HUES48 (cell line): ENCODE data around the gene PKP3.

Experiments
- H3K27ac ChIP-seq: one replicate; pipeline ENCODE4 v1.7.0; 2013; ENCODE audit warnings: low read depth, low read length, inconsistent platforms
- H3K27me3 ChIP-seq: 2 replicates; pipeline ENCODE4 v1.6.1; 2013; ENCODE audit warnings: mild to moderate bottlenecking, low read length; ENCODE audit not compliant: control insufficient read depth, insufficient read depth
- H3K36me3 ChIP-seq: 2 replicates; pipeline ENCODE4 v1.6.1; 2013; ENCODE audit warnings: low read length; ENCODE audit not compliant: control insufficient read depth, insufficient read depth
- H3K4me1 ChIP-seq: 2 replicates; pipeline ENCODE4 v1.6.1; 2013; ENCODE audit warnings: mild to moderate bottlenecking, low read length; ENCODE audit not compliant: control insufficient read depth, insufficient read depth
- H3K4me3 ChIP-seq: 2 replicates; pipeline ENCODE4 v1.5.1; 2013; ENCODE audit warnings: mild to moderate bottlenecking, low read depth, low read length
- H3K9ac ChIP-seq: 2 replicates; pipeline ENCODE4 v1.6.1; 2013; ENCODE audit warnings: mild to moderate bottlenecking, low read depth, low read length, moderate library complexity
- H3K9me3 ChIP-seq: 2 replicates; pipeline ENCODE4 v1.6.1; 2013; ENCODE audit warnings: low read length; ENCODE audit not compliant: control insufficient read depth, insufficient read depth

The PKP3 gene

DNA sequence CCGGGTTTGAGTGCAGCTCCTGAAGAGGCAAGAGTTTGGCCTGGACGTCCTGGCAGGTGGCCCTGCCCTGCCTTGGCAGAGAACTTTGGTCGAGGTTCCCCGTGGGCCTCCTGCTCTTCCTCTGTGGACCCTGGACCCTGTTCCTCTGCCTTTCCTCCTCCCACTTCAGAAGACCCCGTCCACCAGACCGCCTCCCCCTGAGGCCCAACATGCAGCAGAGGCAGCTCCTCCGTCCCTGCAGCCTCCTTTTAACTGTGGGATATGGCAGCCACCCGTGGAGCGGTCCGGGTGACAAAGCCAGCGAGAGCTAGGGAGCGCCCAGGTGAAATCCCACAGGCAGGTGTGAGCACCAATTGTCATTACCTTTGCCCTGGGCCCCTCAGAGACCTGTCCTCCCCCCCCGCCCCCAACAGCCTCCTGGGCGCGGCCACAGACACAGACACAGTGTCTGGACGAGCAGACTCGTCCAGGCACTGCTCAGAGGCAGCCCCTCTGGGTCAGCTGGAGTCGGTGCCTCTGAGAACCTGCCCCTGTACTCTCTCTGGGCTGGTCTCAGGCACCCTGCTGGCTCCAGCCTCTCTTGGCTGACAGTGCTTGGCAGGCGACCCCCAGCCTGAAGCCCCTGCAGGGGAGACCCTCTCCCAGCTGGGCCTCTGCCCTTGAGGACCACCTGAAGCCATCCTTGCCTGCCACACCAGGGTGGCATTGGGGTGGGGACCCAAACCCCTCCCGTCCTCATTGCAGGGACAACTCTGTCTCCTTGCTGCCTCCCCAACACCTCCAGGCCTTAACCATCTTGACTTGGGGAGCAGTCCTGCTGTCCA is 52.0 kb downstream of the PKP3 start:
- no peak overlapping the region for H3K27ac ChIP-seq
- no peak overlapping the region for H3K9ac ChIP-seq
- no peaks in the 10 kb centered on the region for H3K9me3 ChIP-seq
- no peak overlapping the region for H3K4me3 ChIP-seq
- H3K4me1 ChIP-seq: peaks cover 3% of the 10 kb centered on the region; the same call in 1 of the 2 replicates
- H3K27me3 ChIP-seq: no peaks in the 10 kb centered on the region
- H3K36me3 ChIP-seq: no peaks in the 10 kb centered on the region

DNA sequence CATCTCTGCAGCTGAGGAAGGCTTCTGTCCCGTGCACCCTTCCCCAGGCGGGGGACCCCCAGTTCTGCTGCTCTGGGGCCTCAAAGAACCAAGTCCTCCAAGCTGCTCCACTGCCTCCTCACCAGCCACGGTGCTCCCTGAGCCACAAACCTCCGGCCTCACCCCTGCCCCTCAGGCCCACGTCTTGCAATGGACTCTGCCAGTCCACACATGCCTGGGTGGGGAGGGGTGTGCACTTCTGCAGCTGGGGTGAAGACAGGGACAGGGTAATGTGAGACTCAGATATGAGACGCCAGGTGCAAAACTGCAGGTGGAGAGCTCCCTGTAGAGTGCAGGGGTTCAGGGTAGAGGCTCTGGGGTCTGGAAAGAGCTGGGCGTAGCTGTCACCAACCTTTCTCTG is 52.9 kb downstream of the PKP3 start:
- no peak overlapping the region for H3K9ac ChIP-seq
- H3K27ac ChIP-seq: no peak overlapping the region
- peaks cover under 1% of the 10 kb centered on the region; the same call in 1 of the 2 replicates for H3K36me3 ChIP-seq
- peaks cover 9% of the 10 kb centered on the region; the same call in 1 of the 2 replicates for H3K4me1 ChIP-seq
- H3K27me3 ChIP-seq: no peaks in the 10 kb centered on the region
- H3K9me3 ChIP-seq: no peaks in the 10 kb centered on the region
- H3K4me3 ChIP-seq: no peak overlapping the region

GRCh38 chr11:447923-448731 is 54.1 kb downstream of the PKP3 start:
- H3K9me3 ChIP-seq: no peaks in the 10 kb centered on the region
- peak overlapping the region; percentile 56; the same call in 1 of the 2 replicates for H3K9ac ChIP-seq

DNA sequence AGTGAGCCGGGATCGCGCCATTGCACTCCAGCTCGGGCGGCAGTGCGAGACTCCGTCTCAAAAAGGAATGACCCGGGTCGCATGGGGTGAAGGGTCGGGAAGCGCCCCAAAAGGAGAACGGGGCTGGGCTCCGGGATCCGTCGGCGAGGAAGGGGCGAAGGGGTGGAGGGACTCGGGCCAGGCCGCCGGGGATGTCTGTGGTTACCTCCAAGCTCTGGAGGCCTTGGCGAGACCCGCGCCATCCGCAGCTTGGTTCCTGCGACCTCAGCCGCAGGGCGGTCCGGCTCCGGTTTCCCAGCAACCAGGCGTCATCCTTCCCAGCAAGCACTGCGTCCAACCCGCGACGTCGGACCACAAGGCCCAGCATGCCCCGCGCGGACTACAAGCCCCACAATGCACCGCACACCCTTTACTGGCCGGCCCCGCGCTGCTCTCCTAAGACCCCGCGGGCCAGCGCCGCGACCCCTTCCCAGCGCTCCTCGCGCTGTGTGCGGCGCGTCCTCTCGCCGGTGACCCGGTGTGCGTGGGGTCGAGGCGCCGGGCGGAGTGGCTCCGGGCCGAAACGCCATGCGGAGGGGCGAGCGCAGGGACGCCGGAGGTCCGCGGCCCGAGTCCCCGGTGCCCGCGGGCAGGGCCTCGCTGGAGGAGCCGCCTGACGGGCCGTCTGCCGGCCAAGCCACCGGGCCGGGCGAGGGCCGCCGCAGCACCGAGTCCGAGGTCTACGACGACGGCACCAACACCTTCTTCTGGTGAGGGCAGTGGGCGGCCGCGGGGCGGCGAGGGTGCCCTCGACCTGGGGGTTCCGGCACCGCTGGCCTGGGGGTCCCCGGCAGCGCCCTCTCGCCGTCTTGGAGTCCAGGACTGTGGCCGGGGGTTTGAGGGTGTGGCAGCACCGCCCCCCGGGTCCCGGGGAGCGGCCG is 56.1 kb downstream of the PKP3 start, which contains the start of gene PTDSS2:
Gene PTDSS2 (plus strand): TSS at position 391 of the 920 bp plus-strand sequence. CDS start 177 bp downstream, at position 568.
- H3K27ac ChIP-seq: peak within 1 kb of the TSS; percentile 86
- H3K9me3 ChIP-seq: no peaks in the 10 kb centered on the region
- H3K36me3 ChIP-seq: peaks cover 22% of the 10 kb centered on the region
- H3K27me3 ChIP-seq: no peaks in the 10 kb centered on the region
- peaks cover 14% of the 10 kb centered on the region; the same call in 1 of the 2 replicates for H3K4me1 ChIP-seq
- H3K9ac ChIP-seq: peak within 1 kb of the TSS; percentile 67
- peak within 1 kb of the TSS; percentile 93 for H3K4me3 ChIP-seq

More at GRCh38 chr11:447923-448731, 54.1 kb downstream of the PKP3 start:
- H3K4me3 ChIP-seq: peak overlapping the region; percentile 86
- peak overlapping the region; percentile 88 for H3K27ac ChIP-seq
- H3K4me1 ChIP-seq: peaks cover 9% of the 10 kb centered on the region; the same call in 1 of the 2 replicates
- H3K27me3 ChIP-seq: no peaks in the 10 kb centered on the region
- H3K36me3 ChIP-seq: peaks cover 12% of the 10 kb centered on the region

DNA sequence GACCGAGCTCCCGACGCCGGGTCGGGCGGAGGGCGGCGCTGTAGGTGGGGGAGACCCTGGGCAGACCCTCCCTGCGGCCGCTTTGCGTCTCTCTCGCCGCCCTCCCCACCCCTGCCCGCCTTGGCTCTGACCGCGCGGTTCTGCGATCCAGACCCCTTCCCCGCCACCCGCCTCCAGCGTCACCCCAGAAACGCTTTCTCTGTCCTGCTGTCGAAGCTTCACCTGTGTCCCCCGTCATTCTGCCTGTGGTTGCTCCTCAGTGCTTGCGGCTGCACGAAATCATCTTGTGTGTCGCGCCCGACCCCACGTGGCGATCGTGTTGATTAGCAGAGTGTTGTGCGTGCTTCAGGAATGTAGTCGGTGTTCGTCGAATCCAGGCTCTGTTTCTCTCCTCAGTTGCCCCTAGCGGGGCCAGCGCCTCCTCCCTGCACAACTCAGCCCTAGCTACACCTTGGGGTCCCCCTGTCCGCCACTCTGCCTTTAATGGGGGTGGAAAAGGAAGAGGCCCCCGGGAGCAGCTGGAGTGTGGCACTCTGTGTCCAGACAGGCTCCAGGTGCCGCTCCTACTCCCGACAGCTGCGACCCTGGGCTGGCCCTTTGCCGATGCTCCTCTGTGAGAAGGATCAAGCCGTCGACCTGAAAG is 56.9 kb downstream of the PKP3 start:
- H3K4me3 ChIP-seq: peak overlapping the region; percentile 93
- H3K4me1 ChIP-seq: peaks cover 22% of the 10 kb centered on the region; the same call in 1 of the 2 replicates
- H3K27ac ChIP-seq: no peak overlapping the region
- H3K27me3 ChIP-seq: no peaks in the 10 kb centered on the region
- peak overlapping the region; percentile 63 for H3K9ac ChIP-seq
- H3K9me3 ChIP-seq: no peaks in the 10 kb centered on the region
- peaks cover 22% of the 10 kb centered on the region for H3K36me3 ChIP-seq

DNA sequence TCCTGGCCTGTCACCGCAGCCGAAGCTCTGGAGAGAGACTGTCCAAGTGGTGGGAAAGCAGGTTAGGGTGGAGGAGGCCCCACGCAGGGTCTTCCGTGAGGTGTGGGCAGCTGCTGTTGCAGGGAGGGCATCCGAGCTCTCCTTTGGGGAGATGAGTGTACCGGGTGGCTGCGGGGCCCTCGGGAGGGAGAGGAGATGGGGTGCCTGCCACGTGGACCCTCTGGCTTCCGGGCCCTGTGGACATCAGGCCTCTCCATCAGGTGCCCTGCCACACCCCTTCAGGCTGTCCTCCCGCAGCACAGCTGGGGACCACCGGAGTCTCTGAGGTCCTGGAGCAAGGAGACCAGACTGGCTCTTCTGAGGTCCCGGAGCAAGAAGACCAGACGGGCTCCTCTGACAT is 57.7 kb downstream of the PKP3 start:
- peak overlapping the region; percentile 93; the same call in 1 of the 2 replicates for H3K4me3 ChIP-seq
- peaks cover 22% of the 10 kb centered on the region for H3K36me3 ChIP-seq
- no peaks in the 10 kb centered on the region for H3K27me3 ChIP-seq
- H3K9ac ChIP-seq: no peak overlapping the region
- H3K4me1 ChIP-seq: peaks cover 29% of the 10 kb centered on the region
- no peak overlapping the region for H3K27ac ChIP-seq
- no peaks in the 10 kb centered on the region for H3K9me3 ChIP-seq

DNA sequence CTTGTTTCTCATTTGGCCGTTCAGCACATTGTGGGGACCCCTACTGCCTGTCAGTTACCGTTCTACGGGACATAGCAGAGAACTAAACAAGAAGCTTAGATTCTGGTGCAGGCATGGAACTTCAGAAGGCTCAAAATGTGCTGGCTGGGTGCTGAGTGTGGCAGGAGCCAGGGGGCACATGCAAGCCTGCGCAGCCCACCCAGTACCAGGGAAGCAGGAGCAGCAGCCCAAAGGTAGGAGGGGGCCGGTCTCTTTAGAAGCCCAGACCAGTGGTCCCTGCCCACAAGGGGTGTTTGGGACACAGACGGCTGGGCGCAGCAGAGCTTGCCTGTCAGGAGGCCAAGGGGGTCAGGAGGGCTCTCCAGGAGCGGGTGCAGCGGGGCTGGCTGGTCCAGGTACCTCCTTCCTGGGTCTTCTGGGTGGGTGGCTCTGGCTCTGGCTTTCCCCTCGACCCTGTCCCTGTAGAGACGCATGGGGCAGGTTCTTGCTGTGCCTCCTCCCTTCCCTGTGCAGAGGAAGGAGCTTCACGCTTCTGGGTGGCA is 58.3 kb downstream of the PKP3 start:
- peaks cover 22% of the 10 kb centered on the region for H3K36me3 ChIP-seq
- H3K9ac ChIP-seq: no peak overlapping the region
- H3K4me3 ChIP-seq: no peak overlapping the region
- H3K27me3 ChIP-seq: no peaks in the 10 kb centered on the region
- H3K27ac ChIP-seq: no peak overlapping the region
- no peaks in the 10 kb centered on the region for H3K9me3 ChIP-seq
- peaks cover 34% of the 10 kb centered on the region for H3K4me1 ChIP-seq

GRCh38 chr11:452916-453527 is 59.0 kb downstream of the PKP3 start:
- H3K36me3 ChIP-seq: peaks cover 22% of the 10 kb centered on the region
- no peaks in the 10 kb centered on the region for H3K9me3 ChIP-seq
- no peaks in the 10 kb centered on the region for H3K27me3 ChIP-seq
- H3K4me3 ChIP-seq: no peak overlapping the region
- H3K9ac ChIP-seq: no peak overlapping the region
- H3K27ac ChIP-seq: no peak overlapping the region
- H3K4me1 ChIP-seq: peaks cover 39% of the 10 kb centered on the region

- Histone ChIP-seq H3K27me3 (no peaks in the 10 kb centered on the region), H3K4me3 (no peak overlapping the region), H3K27ac (no peak overlapping the region), H3K36me3 (peaks cover 23% of the 10 kb centered on the region), H3K9ac (no peak overlapping the region), H3K9me3 (no peaks in the 10 kb centered on the region), H3K4me1 (peaks cover 39% of the 10 kb centered on the region)
Observed at GRCh38 chr11:453564-453963, 59.6 kb downstream of the PKP3 start.
